Immature natural killer cell (primary cell): Measurements from ENCODE around the gene C1orf53. TPM values are rescaled to one million over a fixed set of nuclear protein-coding genes. Genes with fewer than 3 reads are reported as not detected.
"Not testable (repeated sequence)": the region's sequence is repeated elsewhere in the genome, so short reads cannot be mapped to it uniquely, and the experiment has no call there.

Experiments
- DNase-seq, 3 donors: peaks; one replicate each; pipeline ENCODE4 v3.0.0; 2022; ENCODE audit warnings: mixed read lengths in 1 of 3
- H3K27ac Mint-ChIP-seq, 6 donors: one replicate each; pipeline ENCODE4 v1.8.0; 2020; ENCODE audit warnings: mixed read lengths in 6 of 6, mild to moderate bottlenecking in 5 of 6, inconsistent platforms in 4 of 6, moderate library complexity in 3 of 6
- H3K27me3 Mint-ChIP-seq, 3 donors: one replicate each; pipeline ENCODE4 v1.8.0; 2020 to 2021; ENCODE audit warnings: low read depth in 3 of 3, mild to moderate bottlenecking in 3 of 3, mixed read lengths in 3 of 3, moderate library complexity in 3 of 3, inconsistent platforms in 1 of 3
- H3K36me3 Mint-ChIP-seq, 3 donors: one replicate each; pipeline ENCODE4 v1.8.0; 2020; ENCODE audit warnings: mixed read lengths in 3 of 3, inconsistent platforms in 2 of 3, mild to moderate bottlenecking in 2 of 3
- H3K4me1 Mint-ChIP-seq, 2 donors: one replicate each; pipeline ENCODE4 v1.8.0; 2020; ENCODE audit warnings: inconsistent platforms in 2 of 2, mild to moderate bottlenecking in 2 of 2, mixed read lengths in 2 of 2, moderate library complexity in 1 of 2
- H3K4me3 Mint-ChIP-seq, 5 donors: one replicate each; pipeline ENCODE4 v1.8.0; 2020; ENCODE audit warnings: mild to moderate bottlenecking in 5 of 5, mixed read lengths in 5 of 5, inconsistent platforms in 3 of 5, moderate library complexity in 3 of 5
- H3K9me3 Mint-ChIP-seq, 6 donors: one replicate each; pipeline ENCODE4 v1.8.0; 2020; ENCODE audit warnings: mild to moderate bottlenecking in 6 of 6, mixed read lengths in 6 of 6, inconsistent platforms in 4 of 6, moderate library complexity in 3 of 6
- polyA plus RNA-seq, 3 donors: library from polyadenylated mRNA; unstranded; fragments of 300-500 nt; fragmentation: Illumina TruSeq; gene quantifications; one replicate each; pipeline ENCODE4 v1.2.3, GENCODE V29; 2021

The C1orf53 gene
- polyA plus RNA-seq, 3 donors from 2014 or later: 1.8 to 4.1 (median 2.1) TPM

GRCh38 chr1:197920414-197921117 lies 18.1 kb downstream of the C1orf53 start:
- Mint-ChIP-seq H3K36me3 (no peaks in the 10 kb centered on the region), H3K27ac (no peak overlapping the region), H3K27me3 (peaks cover 41 to 64% (median 54%) of the 10 kb centered on the region in 3 donors), H3K4me3 (peak overlapping the region in 3 of 5 donors; percentile 41 to 85 (median 50)), H3K4me1 (peaks cover 53 to 58% of the 10 kb centered on the region in 2 donors), H3K9me3 (peaks cover 0 to 3% (median 0%) of the 10 kb centered on the region in 6 donors)
- no peak for DNase-seq

GRCh38 chr1:197921235-197922069 lies 19.0 kb downstream of the C1orf53 start:
- Mint-ChIP-seq H3K4me3 (peak overlapping the region in 4 of 5 donors; percentile 6 to 85 (median 31)), H3K4me1 (peaks cover 45 to 50% of the 10 kb centered on the region in 2 donors), H3K27me3 (peaks cover 41 to 58% (median 48%) of the 10 kb centered on the region in 3 donors), H3K9me3 (peaks cover 0 to 3% (median 0%) of the 10 kb centered on the region in 6 donors), H3K36me3 (no peaks in the 10 kb centered on the region), H3K27ac (no peak overlapping the region)
- no peak for DNase-seq

DNA sequence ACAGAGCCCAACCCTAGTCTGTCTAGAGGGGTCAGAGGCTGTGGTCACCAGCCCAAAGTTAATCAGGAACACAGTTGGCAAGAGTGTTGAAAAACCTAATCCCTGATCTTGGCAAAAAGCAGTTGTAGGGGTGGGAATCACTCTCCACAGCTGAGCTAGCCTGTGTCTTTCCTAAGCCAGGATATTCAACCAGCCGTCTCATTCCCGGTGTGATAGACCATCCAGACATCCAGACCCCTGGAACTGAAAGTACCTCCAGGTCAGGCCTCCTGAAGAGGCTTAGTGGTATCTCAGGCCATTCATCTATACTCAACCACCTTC lies 19.6 kb downstream of the C1orf53 start:
- peaks cover 39 to 44% of the 10 kb centered on the region in 2 donors for H3K4me1 Mint-ChIP-seq
- H3K36me3 Mint-ChIP-seq: no peaks in the 10 kb centered on the region
- DNase-seq: no peak
- peaks cover 43 to 54% (median 44%) of the 10 kb centered on the region in 3 donors for H3K27me3 Mint-ChIP-seq
- H3K4me3 Mint-ChIP-seq: no peak overlapping the region
- H3K9me3 Mint-ChIP-seq: peaks cover 0 to 3% (median 0%) of the 10 kb centered on the region in 6 donors
- no peak overlapping the region for H3K27ac Mint-ChIP-seq

DNA sequence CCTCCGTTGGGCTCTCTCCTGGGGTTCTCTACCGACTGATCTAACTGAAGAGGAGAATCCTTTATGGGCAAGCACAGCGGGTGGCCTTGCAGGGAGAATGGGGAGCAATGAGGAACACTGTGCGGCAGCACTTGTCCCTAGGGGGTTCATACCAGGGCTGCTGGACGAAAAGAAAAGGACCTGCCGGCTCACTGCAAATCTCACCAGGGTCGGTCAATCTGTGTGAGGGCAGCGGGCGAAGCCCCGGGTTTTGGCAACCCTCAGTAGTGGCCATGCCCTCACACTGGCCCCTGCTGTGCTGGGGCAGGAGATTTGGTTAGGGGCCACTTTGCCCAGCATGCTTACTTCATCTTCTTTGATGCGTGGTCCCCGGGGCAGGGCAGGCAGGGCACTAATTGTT lies 20.6 kb downstream of the C1orf53 start:
- Mint-ChIP-seq H3K4me1 (peaks cover 29 to 34% of the 10 kb centered on the region in 2 donors), H3K4me3 (no peak overlapping the region), H3K27ac (no peak overlapping the region), H3K27me3 (peaks cover 36 to 56% (median 41%) of the 10 kb centered on the region in 3 donors), H3K36me3 (no peaks in the 10 kb centered on the region), H3K9me3 (peaks cover 0 to 3% (median 0%) of the 10 kb centered on the region in 6 donors)
- no peak for DNase-seq

GRCh38 chr1:197924516-197925123 lies 22.2 kb downstream of the C1orf53 start:
- peaks cover 0 to 3% (median 0%) of the 10 kb centered on the region in 6 donors for H3K9me3 Mint-ChIP-seq
- H3K4me3 Mint-ChIP-seq: no peak overlapping the region
- H3K4me1 Mint-ChIP-seq: peaks cover 20 to 28% of the 10 kb centered on the region in 2 donors
- H3K27me3 Mint-ChIP-seq: peaks cover 23 to 51% (median 29%) of the 10 kb centered on the region in 3 donors
- peak in 2 of 3 donors; percentile 28 to 36 for DNase-seq
- H3K27ac Mint-ChIP-seq: no peak overlapping the region
- H3K36me3 Mint-ChIP-seq: no peaks in the 10 kb centered on the region

GRCh38 chr1:197927908-197928665 lies 25.7 kb downstream of the C1orf53 start:
- DNase-seq: no peak
- peaks cover 11 to 46% (median 14%) of the 10 kb centered on the region in 3 donors for H3K27me3 Mint-ChIP-seq
- H3K9me3 Mint-ChIP-seq: no peaks in the 10 kb centered on the region
- peaks cover 6 to 10% of the 10 kb centered on the region in 2 donors for H3K4me1 Mint-ChIP-seq
- H3K36me3 Mint-ChIP-seq: no peaks in the 10 kb centered on the region
- peak overlapping the region in 1 of 5 donors; percentile 67 for H3K4me3 Mint-ChIP-seq
- no peak overlapping the region for H3K27ac Mint-ChIP-seq

DNA sequence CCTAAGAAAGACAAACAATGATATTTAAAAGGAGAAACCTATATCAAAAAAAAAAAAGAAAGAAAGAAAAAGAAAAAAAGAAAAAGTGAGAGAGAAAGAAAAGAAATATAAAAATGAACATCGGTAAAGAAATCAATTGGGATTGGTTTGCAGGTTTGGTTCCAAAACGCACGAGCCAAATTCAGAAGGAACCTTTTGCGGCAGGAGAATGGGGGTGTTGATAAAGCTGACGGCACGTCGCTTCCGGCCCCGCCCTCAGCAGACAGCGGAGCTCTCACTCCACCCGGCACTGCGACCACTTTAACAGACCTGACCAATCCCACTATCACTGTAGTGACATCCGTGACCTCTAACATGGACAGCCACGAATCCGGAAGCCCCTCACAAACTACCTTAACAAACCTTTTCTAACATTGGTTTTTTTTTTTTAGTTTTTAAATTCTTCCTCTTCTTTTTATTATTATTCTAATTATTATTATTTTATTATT lies 26.5 kb downstream of the C1orf53 start:
- H3K4me3 Mint-ChIP-seq: peak overlapping the region; percentile 7 to 67 (median 46)
- no peaks in the 10 kb centered on the region for H3K36me3 Mint-ChIP-seq
- no peaks in the 10 kb centered on the region for H3K9me3 Mint-ChIP-seq
- DNase-seq: peak in 2 of 3 donors; percentile 34 to 40
- H3K27ac Mint-ChIP-seq: no peak overlapping the region
- peaks cover 12 to 49% (median 14%) of the 10 kb centered on the region in 3 donors for H3K27me3 Mint-ChIP-seq
- peaks cover 6 to 10% of the 10 kb centered on the region in 2 donors for H3K4me1 Mint-ChIP-seq

- DNase-seq: no peak
- Mint-ChIP-seq H3K4me3 (no peak overlapping the region), H3K36me3 (no peaks in the 10 kb centered on the region), H3K27me3 (peaks cover 6 to 34% (median 12%) of the 10 kb centered on the region in 3 donors), H3K4me1 (peaks cover 6 to 10% of the 10 kb centered on the region in 2 donors), H3K27ac (no peak overlapping the region), H3K9me3 (no peaks in the 10 kb centered on the region)
Observed at GRCh38 chr1:197933016-197933415, 30.6 kb downstream of the C1orf53 start.

- peaks cover 4 to 6% of the 10 kb centered on the region in 2 donors for H3K4me1 Mint-ChIP-seq
- no peak for DNase-seq
- H3K27me3 Mint-ChIP-seq: peaks cover 4 to 30% (median 13%) of the 10 kb centered on the region in 3 donors
- H3K4me3 Mint-ChIP-seq: no peak overlapping the region
- no peaks in the 10 kb centered on the region for H3K36me3 Mint-ChIP-seq
- no peak overlapping the region for H3K27ac Mint-ChIP-seq
- H3K9me3 Mint-ChIP-seq: no peaks in the 10 kb centered on the region
Observed at GRCh38 chr1:197933647-197934046, 31.2 kb downstream of the C1orf53 start.

GRCh38 chr1:197937381-197937780 lies 35.0 kb downstream of the C1orf53 start:
- Mint-ChIP-seq H3K36me3 (no peaks in the 10 kb centered on the region), H3K27ac (no peak overlapping the region), H3K9me3 (no peaks in the 10 kb centered on the region), H3K4me3 (no peak overlapping the region), H3K27me3 (peaks cover 2 to 10% (median 7%) of the 10 kb centered on the region in 3 donors), H3K4me1 (no peaks in the 10 kb centered on the region)
- DNase-seq: no peak

DNA sequence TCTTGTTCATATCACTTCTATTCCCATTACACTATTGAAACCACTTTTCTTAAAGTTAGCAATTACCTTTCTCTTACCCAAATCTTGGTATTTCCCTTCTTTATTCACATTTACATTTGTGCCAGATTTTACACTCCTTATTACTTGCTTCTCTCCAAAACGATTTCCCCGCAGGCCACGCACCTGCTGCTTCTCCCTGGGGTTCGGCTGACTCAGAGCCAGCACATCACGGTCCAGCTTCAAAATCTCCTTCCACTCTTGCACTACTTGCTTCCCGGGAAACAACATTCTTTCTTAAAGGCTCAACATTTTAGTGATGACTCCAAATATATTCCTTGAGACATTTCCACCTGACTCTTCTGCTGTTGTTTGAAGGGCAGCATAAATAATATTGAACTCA lies 35.5 kb downstream of the C1orf53 start:
- Mint-ChIP-seq H3K4me3 (no peak overlapping the region), H3K9me3 (no peaks in the 10 kb centered on the region), H3K27me3 (peaks cover under 1 to 8% (median 6%) of the 10 kb centered on the region in 3 donors), H3K4me1 (no peaks in the 10 kb centered on the region), H3K36me3 (no peaks in the 10 kb centered on the region), H3K27ac (no peak overlapping the region)
- no peak for DNase-seq

GRCh38 chr1:197939159-197939980 lies 36.9 kb downstream of the C1orf53 start:
- not testable (repeated sequence) for H3K36me3 Mint-ChIP-seq, H3K4me3 Mint-ChIP-seq, H3K27me3 Mint-ChIP-seq, H3K9me3 Mint-ChIP-seq, H3K27ac Mint-ChIP-seq, H3K4me1 Mint-ChIP-seq, DNase-seq
